NCI-H1694 (cell line): ENCODE measurements around the gene GDF15.

Source experiments
- DNase-seq: peaks from one replicate; lab custom pipeline; 2025; lab: John Stamatoyannopoulos, UW

The GDF15 gene

GRCh38 chr19:18419195-18419698, 33.3 kb downstream of the GDF15 start, which contains the start of gene SSBP4:
SSBP4 (plus strand) TSS chr19:18419398; CDS start chr19:18419649, 251 bp downstream.
- DNase-seq = peak; percentile 36

- DNase-seq = no peak
Observed at GRCh38 chr19:18419699-18420460, 33.9 kb downstream of the GDF15 start.

- no peak for DNase-seq
Observed at GRCh38 chr19:18420930-18421329, 35.0 kb downstream of the GDF15 start.

- DNase-seq = no peak
Observed at GRCh38 chr19:18421371-18421959, 35.5 kb downstream of the GDF15 start.

- no peak for DNase-seq
Observed at GRCh38 chr19:18422530-18423191, 36.7 kb downstream of the GDF15 start.

- DNase-seq = no peak
Observed at GRCh38 chr19:18423258-18424020, 37.5 kb downstream of the GDF15 start.

- DNase-seq = no peak
Observed at GRCh38 chr19:18424122-18424889, 38.3 kb downstream of the GDF15 start.

GRCh38 chr19:18424890-18425514, 39.0 kb downstream of the GDF15 start:
- no peak for DNase-seq

GRCh38 chr19:18425515-18426415, 39.8 kb downstream of the GDF15 start:
- DNase-seq = peak; percentile 17

GRCh38 chr19:18426416-18426767, 40.4 kb downstream of the GDF15 start:
- no peak for DNase-seq

- no peak for DNase-seq
Observed at GRCh38 chr19:18427080-18427742, 41.3 kb downstream of the GDF15 start.

- DNase-seq = no peak
Observed at GRCh38 chr19:18427743-18428113, 41.8 kb downstream of the GDF15 start.

- peak; percentile 68 for DNase-seq
Observed at GRCh38 chr19:18428173-18428786, 42.3 kb downstream of the GDF15 start.

GRCh38 chr19:18428787-18429674, 43.1 kb downstream of the GDF15 start:
- peak; percentile 74 for DNase-seq

GRCh38 chr19:18429717-18430416, 43.9 kb downstream of the GDF15 start:
- DNase-seq = no peak

- no peak for DNase-seq
Observed at GRCh38 chr19:18430417-18431144, 44.6 kb downstream of the GDF15 start.
